Activated CD4-positive, CD25-positive, alpha-beta regulatory T cell (primary cell): Measurements from ENCODE around the gene CACNG1.

ENCODE experiments used
- DNase-seq, 4 experiments: peaks; one replicate each; lab custom pipeline; 2025; lab: John Stamatoyannopoulos, UW

Gene CACNG1

GRCh38 chr17:67051837-67052236, 7.5 kb downstream of the CACNG1 start:
- DNase-seq: no peak

GRCh38 chr17:67052720-67053437, 8.5 kb downstream of the CACNG1 start:
- DNase-seq: no peak

- no peak for DNase-seq
These were observed 9.2 kb downstream of the CACNG1 start for GRCh38 chr17:67053438-67054000.

GRCh38 chr17:67054011-67054591, 9.7 kb downstream of the CACNG1 start:
- DNase-seq: no peak

DNA sequence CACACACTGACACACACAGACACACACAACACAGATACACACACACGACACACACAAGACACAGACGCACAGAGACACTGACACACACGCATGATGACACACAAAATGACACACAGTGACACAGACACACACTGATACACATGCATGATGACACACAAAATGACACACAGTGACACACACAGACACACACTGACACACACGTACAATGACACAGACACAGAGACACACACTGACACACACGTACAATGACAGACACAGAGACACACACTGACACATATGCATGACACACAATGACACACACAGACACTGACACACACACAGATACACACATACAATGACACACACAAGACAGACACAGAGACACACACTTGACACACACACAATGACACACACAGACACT, 10.3 kb downstream of the CACNG1 start:
- no peak for DNase-seq

DNA sequence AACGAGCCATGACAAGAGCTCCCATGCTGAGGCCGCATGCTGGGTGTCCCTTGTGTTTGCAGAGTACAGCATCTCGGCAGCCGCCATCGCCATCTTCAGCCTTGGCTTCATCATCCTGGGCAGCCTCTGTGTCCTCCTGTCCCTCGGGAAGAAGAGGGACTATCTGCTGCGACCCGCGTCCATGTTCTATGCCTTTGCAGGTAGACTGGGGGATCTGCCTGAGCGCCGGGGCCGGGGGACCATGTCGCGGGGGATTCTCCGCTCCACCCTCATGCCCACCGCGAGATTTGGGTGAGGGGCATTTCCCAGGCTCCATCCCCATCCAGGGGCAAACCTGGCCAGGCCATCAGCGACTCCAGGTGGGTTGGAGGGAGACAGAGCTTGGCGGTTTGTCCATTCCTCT, 10.7 kb downstream of the CACNG1 start:
- no peak for DNase-seq

DNA sequence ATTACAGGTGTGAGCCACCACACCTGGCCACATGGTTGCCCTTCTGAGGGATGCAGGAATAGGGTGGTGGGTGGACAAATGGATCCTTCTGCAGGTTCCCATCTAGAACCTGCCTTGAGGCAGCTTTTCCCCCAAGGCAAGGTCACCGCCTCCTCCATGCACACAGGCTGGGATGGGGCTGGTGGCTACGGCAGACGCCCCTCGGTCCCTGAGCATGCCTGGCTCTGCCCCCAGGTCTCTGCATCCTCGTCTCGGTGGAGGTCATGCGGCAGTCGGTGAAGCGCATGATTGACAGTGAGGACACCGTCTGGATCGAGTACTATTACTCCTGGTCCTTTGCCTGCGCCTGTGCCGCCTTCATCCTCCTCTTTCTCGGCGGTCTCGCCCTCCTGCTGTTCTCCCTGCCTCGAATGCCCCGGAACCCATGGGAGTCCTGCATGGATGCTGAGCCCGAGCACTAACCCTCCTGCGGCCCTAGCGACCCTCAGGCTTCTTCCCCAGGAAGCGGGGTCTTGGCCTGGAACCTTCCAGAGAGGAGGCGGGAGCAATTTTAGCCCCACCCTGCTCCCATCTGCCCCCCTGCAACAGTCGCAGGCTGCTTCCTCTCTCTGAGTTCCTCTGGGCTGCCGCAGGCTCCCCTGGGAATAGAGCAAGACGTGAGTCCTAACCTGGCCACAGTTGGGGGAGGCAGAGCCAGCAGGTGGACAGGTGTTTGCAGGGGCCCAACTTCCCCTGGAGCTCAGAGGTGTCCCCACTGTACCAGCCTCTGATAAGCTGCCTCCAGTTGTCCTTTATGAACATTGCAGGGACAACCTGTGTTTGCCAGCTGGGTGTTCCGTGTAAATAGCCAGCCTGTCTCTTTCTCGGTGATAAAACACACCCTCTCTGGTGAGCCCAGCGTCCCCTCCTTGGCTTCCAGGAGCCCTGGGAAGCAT, 11.7 kb downstream of the CACNG1 start:
- DNase-seq: no peak

DNA sequence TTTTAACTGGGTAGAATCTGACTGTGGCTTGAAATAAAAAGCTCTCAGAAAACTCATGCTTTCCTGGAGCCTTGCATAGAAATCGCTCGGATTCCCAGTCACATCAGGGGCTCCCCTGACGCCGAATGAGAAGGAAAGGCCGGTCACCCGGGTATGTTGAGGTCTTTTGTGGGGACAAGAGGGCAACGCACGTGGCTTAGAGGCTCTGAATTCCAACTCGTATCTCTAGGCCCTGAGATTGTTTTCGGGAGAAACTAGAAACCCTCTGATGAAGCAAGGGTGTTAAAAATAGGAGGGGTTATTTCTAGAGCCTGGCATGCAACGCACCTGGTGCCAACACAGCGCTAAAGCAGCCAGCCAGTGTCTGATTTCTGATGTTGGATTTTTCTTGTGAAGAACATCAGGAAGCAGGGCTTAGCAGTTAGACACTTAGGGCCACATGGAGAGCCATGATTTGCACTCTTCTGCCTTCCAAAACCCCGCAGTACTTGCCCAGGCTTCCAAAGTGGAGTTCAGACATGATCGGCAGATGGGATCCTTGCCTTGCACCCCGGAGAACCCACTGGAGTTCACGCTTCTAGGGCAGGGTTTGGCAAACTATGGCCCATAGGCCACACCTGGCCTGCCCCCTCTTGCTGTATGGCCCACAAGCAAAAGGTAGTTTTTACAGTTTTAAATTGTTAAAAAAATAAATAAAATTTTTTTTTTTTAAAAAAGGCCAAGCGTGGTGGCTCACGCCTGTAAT, 12.6 kb downstream of the CACNG1 start:
- no peak for DNase-seq

DNA sequence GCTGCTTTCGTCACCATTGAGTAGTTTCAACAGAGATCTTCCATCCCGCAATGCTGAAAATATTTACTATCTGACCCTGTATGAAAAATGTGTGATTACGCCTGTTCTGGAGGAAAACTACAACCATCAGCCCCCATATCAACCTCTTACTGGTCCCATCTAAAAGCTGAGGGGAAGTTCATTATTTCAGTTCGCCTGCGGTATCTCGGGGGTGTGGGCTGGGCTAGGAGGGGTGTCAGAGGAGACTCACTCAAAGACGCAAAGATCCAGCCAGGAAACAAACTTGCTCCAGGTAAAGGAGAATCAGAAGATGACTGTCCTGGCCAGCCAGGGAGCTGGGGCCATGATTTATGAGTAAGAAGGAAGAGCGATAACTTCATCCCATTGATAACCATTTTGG, 13.7 kb downstream of the CACNG1 start:
- no peak for DNase-seq

- no peak for DNase-seq
These were observed 15.0 kb downstream of the CACNG1 start for GRCh38 chr17:67059372-67059771.

DNA sequence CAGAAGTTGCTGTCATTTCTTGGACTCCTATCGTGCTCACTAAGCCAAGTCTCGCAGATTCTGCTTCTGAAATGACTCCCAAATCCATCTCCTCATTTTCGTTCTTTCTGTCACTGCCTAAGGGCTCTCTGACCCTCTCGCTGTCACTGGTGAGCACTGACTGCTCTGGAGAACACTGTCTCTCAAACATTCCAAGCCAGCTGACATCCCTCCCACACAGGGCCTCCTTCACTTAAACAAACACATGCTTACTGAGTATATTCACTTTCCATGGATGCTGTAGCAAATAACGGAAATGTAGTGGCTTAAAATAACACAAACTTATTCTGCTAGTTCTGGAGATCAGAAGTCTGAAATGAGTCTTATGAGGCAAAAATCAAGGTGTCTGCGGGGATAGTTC, 18.8 kb downstream of the CACNG1 start:
- no peak for DNase-seq

- no peak for DNase-seq
These were observed 22.4 kb downstream of the CACNG1 start for GRCh38 chr17:67066717-67067116.

GRCh38 chr17:67067571-67068482, 23.5 kb downstream of the CACNG1 start:
- DNase-seq: no peak

GRCh38 chr17:67068999-67069398, 24.6 kb downstream of the CACNG1 start:
- no peak for DNase-seq

- DNase-seq: no peak
These were observed 25.3 kb downstream of the CACNG1 start for GRCh38 chr17:67069603-67070136.

GRCh38 chr17:67071595-67071994, 27.2 kb downstream of the CACNG1 start:
- DNase-seq: no peak

- no peak for DNase-seq
These were observed 28.5 kb downstream of the CACNG1 start for GRCh38 chr17:67072885-67073284.

- DNase-seq: no peak
These were observed 30.4 kb downstream of the CACNG1 start for GRCh38 chr17:67074781-67075180.

DNA sequence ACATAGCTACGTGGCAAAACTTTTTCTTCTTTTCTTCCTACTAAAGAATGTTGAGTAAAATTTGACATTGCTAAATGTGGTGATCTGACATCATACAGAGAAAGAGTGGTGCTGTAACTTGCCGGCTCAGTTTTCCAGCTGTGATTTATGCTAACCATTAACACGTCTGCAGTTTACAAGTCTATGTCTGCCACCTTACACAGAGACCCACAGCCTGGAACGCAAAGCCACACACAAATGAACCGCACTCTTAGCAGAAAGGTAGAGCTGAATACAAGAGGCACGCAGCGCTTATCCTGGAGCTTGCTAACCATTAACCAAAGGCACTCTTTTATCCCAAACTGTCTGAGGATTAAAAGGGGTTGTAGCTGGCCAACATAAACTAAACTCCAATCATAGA, 31.9 kb downstream of the CACNG1 start:
- no peak for DNase-seq

DNA sequence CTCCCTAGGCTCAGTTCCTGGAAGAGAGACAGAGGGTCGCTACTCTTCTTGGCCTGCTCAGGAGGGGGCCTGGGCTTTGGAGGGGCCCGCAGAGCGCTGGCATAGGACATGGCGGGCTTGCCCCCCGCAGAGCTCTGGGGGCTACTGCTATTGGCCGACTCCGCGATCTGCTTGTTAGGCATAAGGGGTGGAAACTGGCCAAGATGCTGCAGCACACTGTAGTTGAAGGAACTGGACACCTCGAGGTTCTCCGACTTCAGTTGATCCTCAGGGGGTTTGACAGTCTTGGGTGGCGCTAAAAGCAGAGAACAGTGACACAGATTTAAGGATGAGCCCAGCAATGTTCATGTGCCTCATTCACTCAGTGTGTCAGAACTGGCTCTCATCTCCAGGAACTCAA, 33.9 kb downstream of the CACNG1 start:
- no peak for DNase-seq

DNA sequence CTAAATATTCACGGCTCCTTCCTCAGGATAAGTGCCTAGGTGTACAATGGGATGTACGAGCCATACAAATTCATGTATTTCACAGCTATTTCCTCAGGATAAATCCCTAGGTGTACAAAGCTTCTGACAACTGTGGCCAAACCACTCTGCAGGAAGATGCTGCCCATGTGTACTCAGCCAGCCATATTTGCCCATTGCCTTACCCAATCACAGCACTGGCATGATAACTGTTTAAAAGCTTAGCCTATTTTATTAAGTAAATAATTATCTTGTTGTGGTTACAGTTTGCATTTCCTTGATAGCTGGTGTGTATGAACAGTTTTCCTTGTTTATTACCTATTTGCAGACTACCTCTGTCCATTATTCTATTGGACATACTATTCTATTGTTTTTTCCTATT, 35.1 kb downstream of the CACNG1 start:
- no peak for DNase-seq
